ENCODE measurements around the gene MRPS18B.

GRCh38 chr6:30578051-30578450, 39.6 kb upstream of the MRPS18B start:
- TF ChIP-seq CTCF (IDR thresholded peaks at IDR 0.05; ENCODE audit: poor library complexity, severe bottlenecking) (no peak), EZH2 (IDR thresholded peaks at IDR 0.05; ENCODE audit: borderline replicate concordance, insufficient read depth, low read length, poor library complexity, severe bottlenecking) (no peak)
